ENCODE results near the gene TBX1.

The TBX1 gene

GRCh38 chr22:19786264-19786585, 25.6 kb downstream of the TBX1 start:
- no peak overlapping the region for H3K27ac ChIP-seq (ENCODE audit: low read length)
- H4K20me1 ChIP-seq (ENCODE audit: insufficient read depth, low read length): no peaks in the 10 kb centered on the region; the same call in 1 of the 2 replicates
- H3K27me3 ChIP-seq (ENCODE audit: insufficient read depth, low read length, poor library complexity): no peaks in the 10 kb centered on the region
- no peak overlapping the region for H3K4me2 ChIP-seq (ENCODE audit: insufficient read depth, low read length)
- no peak overlapping the region for H3K4me3 ChIP-seq (ENCODE audit: low read depth in 1 of 2, low read length in 2 of 2)
- peaks cover 4% of the 10 kb centered on the region for H3K9me3 ChIP-seq (ENCODE audit: insufficient read depth, low read length, severe bottlenecking)
- H2AFZ ChIP-seq (ENCODE audit: low read depth, low read length): no peak overlapping the region
- no peak overlapping the region for H3K9ac ChIP-seq (ENCODE audit: low read depth, low read length)
- TF ChIP-seq EZH2 (IDR thresholded peaks at IDR 0.05; ENCODE audit: borderline replicate concordance, low read depth, low read length, severe bottlenecking) (no peak), CTCF (IDR thresholded peaks at IDR 0.05; ENCODE audit: borderline replicate concordance, extremely low read depth, low read length, poor library complexity, severe bottlenecking) (no peak)
- ATAC-seq (ENCODE audit: insufficient read depth, low read depth): no peak
- H3K36me3 ChIP-seq (ENCODE audit: insufficient read depth, low read length): peaks cover 62% of the 10 kb centered on the region
- H3K4me1 ChIP-seq (ENCODE audit: insufficient read depth, low read length): no peaks in the 10 kb centered on the region
- no peak for DNase-seq
- peaks cover 6% of the 10 kb centered on the region for H3K79me2 ChIP-seq (ENCODE audit: insufficient read depth, low read length)

- Histone ChIP-seq H3K4me2 (ENCODE audit: insufficient read depth, low read length) (no peak overlapping the region), H3K4me1 (ENCODE audit: insufficient read depth, low read length) (no peaks in the 10 kb centered on the region), H4K20me1 (ENCODE audit: insufficient read depth, low read length) (no peaks in the 10 kb centered on the region; the same call in 1 of the 2 replicates), H3K4me3 (ENCODE audit: low read depth in 1 of 2, low read length in 2 of 2) (no peak overlapping the region), H3K9ac (ENCODE audit: low read depth, low read length) (no peak overlapping the region), H2AFZ (ENCODE audit: low read depth, low read length) (no peak overlapping the region), H3K36me3 (ENCODE audit: insufficient read depth, low read length) (peaks cover 71% of the 10 kb centered on the region), H3K27ac (ENCODE audit: low read length) (no peak overlapping the region), H3K9me3 (ENCODE audit: insufficient read depth, low read length, severe bottlenecking) (peaks cover 4% of the 10 kb centered on the region), H3K27me3 (ENCODE audit: insufficient read depth, low read length, poor library complexity) (no peaks in the 10 kb centered on the region), H3K79me2 (ENCODE audit: insufficient read depth, low read length) (no peaks in the 10 kb centered on the region; the same call in 1 of the 2 replicates)
- no peak for ATAC-seq (ENCODE audit: insufficient read depth, low read depth)
- TF ChIP-seq EZH2 (IDR thresholded peaks at IDR 0.05; ENCODE audit: borderline replicate concordance, low read depth, low read length, severe bottlenecking) (no peak), CTCF (IDR thresholded peaks at IDR 0.05; ENCODE audit: borderline replicate concordance, extremely low read depth, low read length, poor library complexity, severe bottlenecking) (no peak)
- no peak for DNase-seq
Measured at GRCh38 chr22:19786959-19787848, 26.6 kb downstream of the TBX1 start.

GRCh38 chr22:19787849-19788141, 27.2 kb downstream of the TBX1 start:
- ATAC-seq (ENCODE audit: insufficient read depth, low read depth): no peak
- Histone ChIP-seq H3K4me3 (ENCODE audit: low read depth in 1 of 2, low read length in 2 of 2) (no peak overlapping the region), H3K27ac (ENCODE audit: low read length) (no peak overlapping the region), H3K4me2 (ENCODE audit: insufficient read depth, low read length) (no peak overlapping the region), H2AFZ (ENCODE audit: low read depth, low read length) (no peak overlapping the region), H3K9ac (ENCODE audit: low read depth, low read length) (no peak overlapping the region), H3K79me2 (ENCODE audit: insufficient read depth, low read length) (no peaks in the 10 kb centered on the region; the same call in 1 of the 2 replicates), H3K27me3 (ENCODE audit: insufficient read depth, low read length, poor library complexity) (no peaks in the 10 kb centered on the region), H4K20me1 (ENCODE audit: insufficient read depth, low read length) (no peaks in the 10 kb centered on the region; the same call in 1 of the 2 replicates), H3K4me1 (ENCODE audit: insufficient read depth, low read length) (no peaks in the 10 kb centered on the region), H3K36me3 (ENCODE audit: insufficient read depth, low read length) (peaks cover 75% of the 10 kb centered on the region), H3K9me3 (ENCODE audit: insufficient read depth, low read length, severe bottlenecking) (peaks cover 4% of the 10 kb centered on the region)
- TF ChIP-seq CTCF (IDR thresholded peaks at IDR 0.05; ENCODE audit: borderline replicate concordance, extremely low read depth, low read length, poor library complexity, severe bottlenecking) (peak; percentile 9), EZH2 (IDR thresholded peaks at IDR 0.05; ENCODE audit: borderline replicate concordance, low read depth, low read length, severe bottlenecking) (no peak)
- DNase-seq: no peak

Measured in DND-41 (cell line).